C4-2B (cell line): Measurements from ENCODE around the gene CSNK2A1.
"Not testable (repeated sequence)": the region's sequence is repeated elsewhere in the genome, so short reads cannot be mapped to it uniquely, and the experiment has no call there.

ENCODE experiments used
- H3K27ac ChIP-seq: fragments of 450-650 bp; 2 replicates; pipeline ENCODE4 v1.5.1; 2017
- CTCF ChIP-seq: fragments of 450-650 bp; conservative IDR thresholded peaks from 2 replicates; pipeline ENCODE4 v1.5.1; 2017; ENCODE audit warnings: mild to moderate bottlenecking
- ZFX ChIP-seq: fragments of 450-650 bp; IDR thresholded peaks from 2 replicates; pipeline ENCODE4 v1.6.1; 2017

Gene CSNK2A1

GRCh38 chr20:584161-584970 is 40.8 kb upstream of the CSNK2A1 start:
- TF ChIP-seq CTCF (no peak), ZFX (no peak)
- H3K27ac ChIP-seq: no peak overlapping the region

DNA sequence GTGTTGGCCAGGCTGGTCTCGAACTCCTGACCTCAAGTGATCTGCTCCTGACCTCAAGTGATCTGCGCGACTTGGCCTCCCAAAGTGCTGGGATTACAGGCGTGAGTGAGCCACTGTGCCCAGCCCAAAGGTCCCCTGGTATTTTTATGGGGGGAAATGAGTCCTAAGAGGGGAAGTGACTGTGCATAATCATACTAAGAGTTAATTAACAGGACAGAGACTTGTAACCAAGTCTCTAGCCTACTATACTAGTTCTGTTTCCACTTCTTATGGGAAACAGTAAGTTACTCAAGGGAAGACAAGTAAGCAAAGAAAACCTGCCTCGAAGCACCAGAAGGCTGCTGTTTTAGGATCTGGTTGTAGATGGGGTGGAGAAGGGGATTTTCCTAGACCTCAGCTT is 38.6 kb upstream of the CSNK2A1 start:
- TF ChIP-seq ZFX (no peak), CTCF (no peak)

GRCh38 chr20:578940-579690 is 35.5 kb upstream of the CSNK2A1 start:
- H3K27ac ChIP-seq: not testable (repeated sequence)

More for the DNA sequence above, 38.6 kb upstream of the CSNK2A1 start:
- H3K27ac ChIP-seq: no peak overlapping the region

DNA sequence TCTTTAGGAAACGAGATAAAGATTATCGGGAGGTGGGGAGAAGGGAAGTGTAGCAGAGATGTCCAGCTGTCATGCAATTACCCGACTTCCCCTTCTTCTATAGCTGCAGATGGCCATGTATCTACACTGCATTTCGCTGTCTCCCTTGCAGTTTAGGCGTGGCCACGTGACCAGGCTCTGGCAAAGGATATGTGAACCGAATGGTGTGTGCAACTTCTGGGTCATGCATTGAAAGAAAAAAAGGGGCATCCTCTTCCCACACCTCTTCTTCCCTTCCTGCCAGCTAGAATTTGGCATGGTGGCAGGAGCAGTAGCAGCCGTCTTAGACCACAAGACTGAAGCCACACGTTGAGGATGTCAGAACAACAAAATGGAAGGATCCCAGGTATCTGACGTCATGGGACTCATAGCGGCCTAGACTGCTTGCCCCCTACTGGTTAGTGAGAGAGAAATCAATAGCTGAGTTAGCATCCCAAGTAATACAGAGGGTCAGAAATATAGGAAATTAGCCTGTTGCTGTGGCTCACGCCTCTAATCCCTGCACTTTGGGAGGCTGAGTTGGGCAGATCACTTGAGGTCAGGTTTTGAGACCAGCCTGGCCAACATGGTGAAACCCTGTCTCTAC is 33.7 kb upstream of the CSNK2A1 start:
- TF ChIP-seq ZFX (no peak), CTCF (no peak; the same call in 1 of the 2 replicates)
- no peak overlapping the region for H3K27ac ChIP-seq

DNA sequence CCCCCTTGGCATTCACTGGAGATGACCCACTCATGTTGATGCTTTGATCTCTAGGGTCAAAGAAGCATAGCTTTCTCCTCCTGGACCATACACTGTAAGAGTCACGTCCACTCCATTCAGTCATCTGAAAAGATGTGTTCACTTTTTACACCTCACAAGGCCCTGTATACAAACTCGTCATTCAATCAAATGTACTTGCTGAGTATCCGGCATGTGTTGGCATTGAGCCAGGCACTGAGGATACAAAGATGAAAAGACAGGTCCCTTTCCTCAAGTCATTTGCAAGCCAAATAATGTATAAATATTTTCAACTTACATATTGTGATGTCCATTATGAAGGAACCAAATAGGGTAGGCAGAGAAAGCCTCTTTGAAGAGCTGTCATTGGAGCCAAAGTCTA is 32.6 kb upstream of the CSNK2A1 start:
- TF ChIP-seq CTCF: no peak
- TF ChIP-seq ZFX: no peak
- H3K27ac ChIP-seq: no peak overlapping the region

GRCh38 chr20:575230-575629 is 31.6 kb upstream of the CSNK2A1 start:
- TF ChIP-seq CTCF (no peak), ZFX (no peak)
- no peak overlapping the region for H3K27ac ChIP-seq

- no peak for TF ChIP-seq CTCF
- no peak for TF ChIP-seq ZFX
- no peak overlapping the region for H3K27ac ChIP-seq
These were observed 30.8 kb upstream of the CSNK2A1 start for GRCh38 chr20:574297-574942.
